ENCODE results near the gene ANGPTL2.

GRCh38 chr9:127118597-127119319, 3.7 kb downstream of the ANGPTL2 start:
- TF ChIP-seq CTCF (IDR thresholded peaks at IDR 0.05): no peak
- no peak for TF ChIP-seq POLR2A (IDR thresholded peaks at IDR 0.05)
